ENCODE measurements around the gene GPATCH4.
"Not testable (repeated sequence)": the region's sequence is repeated elsewhere in the genome, so short reads cannot be mapped to it uniquely, and the experiment has no call there.

Gene GPATCH4

DNA sequence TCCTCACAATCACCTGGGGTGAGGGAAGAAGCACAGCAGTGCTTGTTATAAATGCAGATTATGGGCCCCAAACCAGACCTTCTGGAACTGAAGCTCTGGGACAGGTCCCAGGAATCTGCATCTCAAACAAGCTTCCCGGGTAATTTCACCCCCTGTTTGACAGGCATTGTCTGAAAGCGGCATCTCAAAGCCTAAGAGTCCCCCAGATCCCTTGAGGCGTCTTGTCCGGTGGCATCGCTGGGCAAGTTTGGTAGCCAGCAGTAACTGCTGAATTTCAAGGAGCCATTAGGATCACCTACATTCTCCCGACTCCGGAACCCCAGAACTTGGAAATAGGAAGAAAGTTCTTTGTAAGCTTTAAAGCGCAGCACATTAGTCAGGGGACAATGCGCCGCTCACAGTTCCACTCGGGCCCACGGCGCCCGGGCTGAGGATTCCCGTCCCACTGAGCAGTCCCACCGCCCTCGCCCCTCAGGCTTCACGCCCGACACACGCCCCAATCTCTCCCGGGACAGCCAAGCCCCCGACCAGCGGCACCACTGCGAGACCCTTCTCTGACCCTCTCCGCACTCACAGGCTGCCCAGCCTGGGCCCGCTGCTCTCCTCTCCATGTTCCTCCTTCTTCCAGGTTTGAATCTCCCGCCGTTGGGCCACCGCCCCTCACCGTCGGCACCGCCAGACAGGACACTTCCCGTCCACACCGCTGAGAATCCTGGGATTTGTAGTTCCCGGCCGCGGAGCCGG lies 29.2 kb downstream of the GPATCH4 start, which contains the start of gene IQGAP3:
Gene IQGAP3, minus strand, starts transcription at position 647 of the 744 bp plus-strand sequence. Its CDS starts 36 bp downstream, at position 611.
- DNase-seq: peak; percentile 66

DNA sequence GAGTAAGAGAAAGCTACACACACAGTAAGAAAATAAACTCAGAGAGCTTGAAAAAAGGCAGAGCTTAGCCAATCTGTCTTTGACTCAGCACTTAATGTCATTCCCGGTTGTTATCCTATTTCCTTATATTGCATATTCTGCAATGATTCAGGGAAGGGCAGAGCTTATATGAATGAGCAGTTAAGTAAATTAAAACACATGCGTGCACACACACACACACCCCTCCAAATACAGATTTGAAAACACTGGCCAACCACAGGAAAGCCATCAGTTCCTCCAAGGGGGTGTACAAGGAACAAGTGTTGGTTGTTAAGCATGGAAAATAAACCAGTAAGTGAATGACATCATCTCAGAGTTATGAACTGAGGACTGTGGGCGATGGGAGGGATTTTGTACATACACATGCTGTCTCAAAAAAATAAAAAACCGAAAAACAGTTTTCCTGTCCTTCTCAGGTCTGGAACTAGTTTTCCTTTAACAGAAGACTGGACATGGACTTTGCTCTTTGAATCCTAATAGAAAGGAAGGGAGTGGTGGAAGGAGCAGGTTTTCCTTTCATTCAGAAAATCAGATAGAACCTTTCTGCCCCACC lies 29.9 kb downstream of the GPATCH4 start:
- DNase-seq: no peak

- no peak for DNase-seq
Measured at GRCh38 chr1:156566436-156566835, 34.8 kb downstream of the GPATCH4 start.

DNA sequence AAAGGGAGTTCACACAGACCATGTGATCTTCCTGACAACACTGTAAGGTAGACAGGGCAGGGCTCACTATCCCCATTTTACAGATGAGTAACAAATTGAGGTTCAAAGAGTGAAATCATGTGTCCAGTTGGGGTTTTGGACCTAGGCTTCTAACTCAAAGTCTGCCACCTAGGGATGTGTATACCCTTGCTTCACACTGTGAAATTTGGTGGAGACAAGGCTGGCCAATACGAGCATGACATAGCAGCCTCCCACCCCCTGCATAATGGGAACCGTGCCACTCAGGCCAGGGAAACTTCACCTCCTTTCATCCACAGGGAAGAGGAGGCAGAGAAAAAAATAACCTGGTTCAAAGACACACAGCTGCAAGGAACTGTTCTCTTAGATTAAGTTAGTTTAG lies 35.8 kb downstream of the GPATCH4 start:
- DNase-seq: no peak

DNA sequence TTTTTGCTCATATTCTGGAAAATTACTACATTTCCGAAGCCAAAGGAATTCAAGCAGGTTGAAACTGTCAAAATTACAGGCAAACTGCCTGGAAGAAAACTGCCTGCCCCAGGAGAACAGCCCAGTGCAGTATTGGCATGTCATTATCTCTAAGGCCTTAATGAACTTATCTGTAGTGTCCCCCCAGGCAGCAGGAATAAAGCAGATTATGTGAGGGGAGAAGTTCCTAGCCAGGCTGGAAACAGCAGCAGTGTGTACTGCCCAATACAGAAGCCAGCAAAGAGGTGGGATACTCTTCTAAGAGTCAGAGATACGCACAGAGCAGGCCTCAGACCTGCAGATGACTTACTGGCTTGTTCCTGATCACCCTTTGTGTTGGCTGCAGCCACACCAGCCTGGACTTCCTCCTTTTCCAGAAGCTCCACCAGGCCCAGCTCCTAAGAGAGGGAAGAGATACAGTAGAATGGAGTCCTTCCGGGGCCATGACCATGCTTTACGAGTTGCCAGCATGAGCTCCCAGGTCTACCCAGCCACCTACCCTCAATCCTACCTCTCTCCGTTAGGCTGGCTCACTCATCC lies 40.6 kb downstream of the GPATCH4 start:
- no peak for DNase-seq

DNA sequence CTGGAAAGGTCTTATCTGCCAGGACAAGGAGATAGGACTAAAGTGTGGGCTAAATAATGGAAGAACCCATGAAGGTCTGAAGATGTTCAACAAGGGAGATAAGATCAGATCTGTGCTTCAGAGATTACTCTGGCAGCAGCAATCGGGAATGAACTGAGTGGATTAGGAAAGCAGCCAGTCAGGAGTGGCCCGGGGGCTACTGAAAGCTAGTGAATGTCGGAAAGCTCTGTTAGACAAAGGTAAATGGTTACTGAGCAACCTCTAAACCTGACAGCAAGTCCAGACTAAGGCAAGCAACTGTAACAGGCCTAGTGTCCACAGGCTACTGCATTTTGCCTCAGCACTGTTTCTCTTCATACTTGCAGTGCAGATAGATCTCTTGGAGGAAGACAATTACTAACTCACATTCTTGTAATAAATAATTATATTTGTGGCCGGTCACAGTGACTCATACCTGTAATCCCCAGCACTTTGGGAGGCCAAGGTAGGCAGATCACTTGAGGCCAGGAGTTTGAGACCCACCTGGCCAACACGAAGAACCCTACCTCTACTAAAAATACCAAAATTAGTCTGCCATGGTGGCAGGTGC lies 41.4 kb downstream of the GPATCH4 start:
- DNase-seq: no peak

- no peak for DNase-seq
Measured at GRCh38 chr1:156559086-156559796, 42.0 kb downstream of the GPATCH4 start.

- no peak for DNase-seq
Measured at GRCh38 chr1:156556354-156556753, 44.9 kb downstream of the GPATCH4 start.

GRCh38 chr1:156555715-156556114 lies 45.6 kb downstream of the GPATCH4 start:
- DNase-seq: no peak

GRCh38 chr1:156554971-156555370 lies 46.3 kb downstream of the GPATCH4 start:
- DNase-seq: no peak

DNA sequence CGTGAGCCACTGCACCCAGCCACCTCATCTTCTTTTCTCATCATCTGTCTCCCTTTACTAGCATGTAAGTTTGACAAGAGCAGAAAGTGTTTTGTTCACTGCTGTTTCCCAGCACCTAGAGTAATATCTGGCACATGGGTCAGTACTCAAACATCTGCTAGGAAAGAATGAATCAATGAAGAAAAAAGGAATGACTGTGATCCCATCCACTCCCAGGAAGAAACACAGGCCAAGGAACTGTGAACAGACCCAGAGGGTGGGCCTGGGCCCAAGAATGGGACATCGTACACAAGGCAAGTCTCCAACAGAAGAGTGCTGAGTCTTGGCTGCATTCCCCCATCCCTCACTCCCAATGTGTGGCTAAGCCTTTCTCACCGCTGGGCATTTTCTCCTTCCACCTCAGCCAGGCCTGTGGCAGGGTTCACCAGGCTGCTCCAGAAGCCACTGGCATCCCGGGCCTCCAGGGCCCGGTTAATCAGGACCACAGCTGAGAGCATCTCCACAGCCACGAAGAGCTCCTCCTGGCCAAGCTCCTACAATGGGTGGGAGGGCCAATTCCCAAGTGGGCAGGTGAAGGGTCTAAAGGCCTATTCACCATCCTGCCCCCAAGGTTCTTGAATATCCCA lies 47.3 kb downstream of the GPATCH4 start:
- DNase-seq: no peak

DNA sequence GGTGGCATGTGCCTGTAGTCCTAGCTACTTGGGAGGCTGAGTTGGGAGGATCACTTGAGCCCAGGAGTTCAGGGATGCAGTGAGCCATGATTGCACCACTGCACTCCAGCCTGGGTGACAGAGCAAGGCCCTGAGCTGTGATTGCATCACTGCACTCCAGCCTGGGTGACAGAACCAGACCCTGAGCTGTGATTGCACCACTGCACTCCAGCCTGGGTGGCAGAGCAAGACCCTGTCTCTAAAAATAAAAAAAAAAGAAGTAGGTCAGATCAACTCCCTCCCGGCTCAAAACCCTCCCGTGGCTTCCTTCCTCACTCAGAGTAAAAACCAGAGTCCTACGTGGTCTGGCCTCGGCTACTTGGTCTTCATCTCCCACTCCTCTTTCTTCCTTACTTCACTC lies 48.3 kb downstream of the GPATCH4 start:
- not testable (repeated sequence) for DNase-seq

DNA sequence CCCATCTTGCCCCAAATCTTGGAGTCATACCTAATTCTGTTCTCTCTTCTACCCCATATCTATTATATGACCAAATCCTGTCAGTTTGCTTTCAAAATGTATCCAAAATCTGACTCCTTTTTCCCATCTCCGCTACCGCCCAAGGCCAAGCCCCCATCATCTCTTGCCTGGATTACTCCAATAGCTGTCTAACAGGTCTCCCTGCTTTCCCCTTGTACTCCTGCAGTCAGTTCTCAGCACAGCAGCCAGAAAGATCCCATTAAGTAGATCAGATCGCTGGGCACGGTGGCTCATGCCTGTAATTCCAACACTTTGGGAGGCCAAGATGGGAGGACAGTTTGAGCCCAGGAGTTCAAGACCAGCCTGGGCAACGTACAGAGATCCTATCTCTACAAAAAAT lies 48.8 kb downstream of the GPATCH4 start:
- DNase-seq: no peak

DNA sequence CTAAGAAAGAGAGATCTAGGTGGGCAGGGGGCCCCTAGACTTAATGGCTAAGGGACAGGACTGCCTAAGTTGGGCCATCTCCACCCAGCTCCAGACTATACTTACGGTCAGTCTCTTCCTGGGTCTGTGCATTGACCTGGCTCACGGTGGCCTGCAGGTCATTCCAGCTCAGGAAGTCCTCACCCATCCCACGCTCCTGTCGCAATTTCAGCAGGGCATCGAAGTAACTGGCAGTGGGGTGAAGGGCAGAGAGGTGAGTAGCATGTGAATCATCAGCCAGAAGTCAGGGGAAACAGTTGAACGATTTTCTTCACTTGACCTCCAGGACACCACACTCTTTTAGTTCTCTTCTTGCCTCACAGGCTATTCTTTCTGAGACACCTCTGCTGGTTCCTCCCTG lies 49.4 kb downstream of the GPATCH4 start:
- DNase-seq: no peak

- no peak for DNase-seq
Measured at GRCh38 chr1:156551066-156551643, 50.1 kb downstream of the GPATCH4 start.

DNA sequence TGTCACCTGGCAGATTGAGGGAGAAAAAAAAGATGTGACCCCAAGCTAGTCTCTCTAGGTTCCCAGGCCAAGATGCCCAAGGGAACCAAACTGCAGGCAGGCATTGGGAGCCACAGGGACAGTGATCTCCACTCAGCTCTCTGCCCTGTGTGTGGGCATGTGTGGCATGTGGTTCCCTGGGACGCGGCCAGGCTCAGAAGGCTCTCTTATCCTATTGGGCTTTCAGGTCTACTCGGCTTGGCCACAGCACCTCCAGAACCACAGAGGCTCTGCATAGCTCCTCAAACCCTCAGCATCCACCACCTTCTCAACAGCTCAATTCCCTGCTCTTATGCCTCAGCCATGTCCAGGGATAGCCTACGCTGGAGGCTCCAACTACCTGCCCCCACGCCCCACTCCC lies 50.9 kb downstream of the GPATCH4 start:
- no peak for DNase-seq

- no peak for DNase-seq
Measured at GRCh38 chr1:156549831-156550230, 51.4 kb downstream of the GPATCH4 start.

GRCh38 chr1:156549390-156549789 lies 51.9 kb downstream of the GPATCH4 start:
- no peak for DNase-seq

- no peak for DNase-seq
Measured at GRCh38 chr1:156547982-156548381, 53.3 kb downstream of the GPATCH4 start.

- DNase-seq: no peak
Measured at GRCh38 chr1:156547434-156547833, 53.8 kb downstream of the GPATCH4 start.

DNA sequence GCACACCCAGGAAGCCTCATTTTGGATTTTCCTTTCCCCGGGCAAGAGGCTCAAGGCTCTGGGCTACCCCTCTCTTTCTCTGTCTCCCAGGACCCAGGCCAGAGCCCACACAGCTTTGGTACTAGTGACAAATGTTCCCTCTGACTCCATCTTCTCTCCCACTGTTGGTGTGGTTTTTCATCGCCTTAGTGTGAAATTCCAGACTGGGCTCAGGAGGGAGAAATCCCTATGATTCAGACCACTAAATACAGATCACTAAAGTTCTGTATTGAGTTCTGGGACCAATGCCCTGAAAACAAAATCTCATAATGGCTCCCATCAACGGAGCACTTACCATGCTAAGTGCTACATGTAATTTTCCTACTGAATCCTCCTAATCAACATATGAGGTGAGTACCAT lies 55.0 kb downstream of the GPATCH4 start:
- DNase-seq: no peak

GRCh38 chr1:156544592-156545102 lies 56.6 kb downstream of the GPATCH4 start:
- no peak for DNase-seq

Measured in activated CD8-positive, alpha-beta memory T cell treated with anti-CD3 and anti-CD28 coated beads, Interleukin-2, amount 50 U/mL, for 4 hours (primary cell).